Activated effector memory CD4-positive, alpha-beta T cell treated with anti-CD3 and anti-CD28 coated beads, Interleukin-2, amount 50 U/mL, for 16 hours (primary cell): ENCODE data around the gene POC1B.

ENCODE experiments used
- DNase-seq: peaks from one replicate; pipeline ENCODE4 v3.0.0-alpha.2; 2020

Gene POC1B

GRCh38 chr12:89538897-89539296, 13.1 kb upstream of the POC1B start:
- no peak for DNase-seq

GRCh38 chr12:89537389-89537788, 11.5 kb upstream of the POC1B start:
- no peak for DNase-seq

GRCh38 chr12:89529738-89530137, 3.9 kb upstream of the POC1B start:
- DNase-seq: no peak

- DNase-seq: no peak
Observed at GRCh38 chr12:89528434-89528833, 2.6 kb upstream of the POC1B start.

GRCh38 chr12:89525305-89525823, 483 bp downstream of the POC1B start:
- DNase-seq: peak; percentile 82

GRCh38 chr12:89524541-89525304, 1.1 kb downstream of the POC1B start, which contains the start of gene GALNT4:
GALNT4 (minus strand) TSS chr12:89524796; CDS start chr12:89524549, 247 bp downstream.
- peak; percentile 89 for DNase-seq

- DNase-seq: no peak
Observed at GRCh38 chr12:89523843-89524540, 1.9 kb downstream of the POC1B start.

- DNase-seq: no peak
Observed at GRCh38 chr12:89523393-89523792, 2.5 kb downstream of the POC1B start.

GRCh38 chr12:89521364-89522223, 4.3 kb downstream of the POC1B start:
- DNase-seq: no peak

GRCh38 chr12:89517720-89518119, 8.1 kb downstream of the POC1B start:
- no peak for DNase-seq

GRCh38 chr12:89516633-89517032, 9.2 kb downstream of the POC1B start:
- DNase-seq: no peak

GRCh38 chr12:89514751-89515150, 11.1 kb downstream of the POC1B start:
- no peak for DNase-seq

- DNase-seq: no peak
Observed at GRCh38 chr12:89513544-89513943, 12.3 kb downstream of the POC1B start.

GRCh38 chr12:89507015-89507824, 18.6 kb downstream of the POC1B start:
- DNase-seq: no peak

- DNase-seq: no peak
Observed at GRCh38 chr12:89506050-89506449, 19.8 kb downstream of the POC1B start.

GRCh38 chr12:89504560-89505346, 21.1 kb downstream of the POC1B start:
- no peak for DNase-seq

GRCh38 chr12:89501793-89502192, 24.1 kb downstream of the POC1B start:
- DNase-seq: no peak

GRCh38 chr12:89499857-89500256, 26.0 kb downstream of the POC1B start:
- DNase-seq: no peak

GRCh38 chr12:89497467-89497866, 28.4 kb downstream of the POC1B start:
- DNase-seq: no peak

- DNase-seq: no peak
Observed at GRCh38 chr12:89497005-89497404, 28.8 kb downstream of the POC1B start.
